ENCODE data around the gene WT1. TPM values are rescaled to one million over a fixed set of nuclear protein-coding genes. Genes with fewer than 3 reads are reported as not detected.

WT1 gene
- total and polyA plus RNA-seq, 10 of the 15 experiments (the other 5 are each of a cell fraction or from before 2014, with no cell fraction given): 0.07 to 0.37 (median 0.08) TPM; not detected in 7

Small RNA genes lying within 50 kb of the gene (small RNA-seq; reads per million reads assigned to genes)
- gene RF02204 (not detected), gene RF02205 (not detected)

Other genes starting within 250 kb of the WT1 start
- 463 and 536 TPM in 2 replicates for gene EIF3M, start 148.3 kb upstream of the WT1 start, total RNA-seq (2014; rRNA removed)
- gene EIF3M, start 148.3 kb upstream of the WT1 start, total RNA-seq (2014; rRNA removed; fragmentation: Illumina TruSeq; extraction: Trizol): 562 and 568 TPM in 2 replicates
- 389 and 392 TPM in 2 replicates for gene EIF3M, start 148.3 kb upstream of the WT1 start, total RNA-seq (2021)
- gene EIF3M, start 148.3 kb upstream of the WT1 start, polyA plus RNA-seq (2011; rRNA removed): 641 and 834 TPM in 2 replicates
- 781 and 968 TPM in 2 replicates for gene EIF3M, start 148.3 kb upstream of the WT1 start, polyA plus RNA-seq (2014; fragmentation: Illumina TruSeq; extraction: Trizol)
- 1,000 to 10,000 TPM; 1,121 to 1,205 TPM for gene EIF3M, start 148.3 kb upstream of the WT1 start, polyA plus RNA-seq (2014; fragmentation: Nextera tagmentation; extraction: Ambion mirVana)
- gene EIF3M, start 148.3 kb upstream of the WT1 start, polyA plus RNA-seq (2014; rRNA removed): 473 and 574 TPM in 2 replicates
- 100 to 1,000 TPM; 539 to 612 TPM for gene EIF3M, start 148.3 kb upstream of the WT1 start, polyA plus RNA-seq (2016; fragmentation: Nextera tagmentation; extraction: Ambion mirVana)

Measured in GM12878 (cell line).